BLaER1 (cell line): ENCODE measurements around the gene GLRA1.

Experiments used
- H3K27ac ChIP-seq: shearing (Covaris generic); formaldehyde crosslinking; 2 replicates; pipeline ENCODE4 v1.8.1; 2022
- H3K27me3 ChIP-seq: shearing (Covaris generic); formaldehyde crosslinking; 2 replicates; pipeline ENCODE4 v1.8.1; 2022
- H3K36me3 ChIP-seq: shearing (Covaris generic); formaldehyde crosslinking; 2 replicates; pipeline ENCODE4 v1.8.1; 2022
- H3K4me1 ChIP-seq: shearing (Covaris generic); formaldehyde crosslinking; 2 replicates; pipeline ENCODE4 v1.8.1; 2022
- H3K4me2 ChIP-seq: shearing (Covaris generic); formaldehyde crosslinking; 2 replicates; pipeline ENCODE4 v1.8.1; 2022
- H3K4me3 ChIP-seq: shearing (Covaris generic); formaldehyde crosslinking; 2 replicates; pipeline ENCODE4 v1.8.1; 2022
- H3K9ac ChIP-seq: shearing (Covaris generic); formaldehyde crosslinking; 2 replicates; pipeline ENCODE4 v1.8.1; 2022
- H3K9me3 ChIP-seq: shearing (Covaris generic); formaldehyde crosslinking; 2 replicates; pipeline ENCODE4 v1.8.1; 2022
- H4K20me1 ChIP-seq: shearing (Covaris generic); formaldehyde crosslinking; 2 replicates; pipeline ENCODE4 v1.8.1; 2022
- Cebpa-rat ChIP-seq: shearing (Covaris generic); IDR thresholded peaks from 2 replicates; pipeline ENCODE4 v1.8.1; 2022

The GLRA1 gene

GRCh38 chr5:151924564-151925301 lies at the start of gene GLRA1:
Gene GLRA1 (minus strand): TSS chr5:151924851. CDS start chr5:151924549, 302 bp downstream.
- H4K20me1 ChIP-seq: no peaks in the 10 kb centered on the region
- no peaks in the 10 kb centered on the region for H3K4me1 ChIP-seq
- no peak for TF ChIP-seq Cebpa-rat
- H3K27ac ChIP-seq: no peak within 1 kb of the TSS
- H3K9ac ChIP-seq: no peak within 1 kb of the TSS
- no peak within 1 kb of the TSS for H3K4me3 ChIP-seq
- H3K4me2 ChIP-seq: no peak within 1 kb of the TSS
- H3K36me3 ChIP-seq: no peaks in the 10 kb centered on the region
- no peaks in the 10 kb centered on the region for H3K27me3 ChIP-seq
- no peaks in the 10 kb centered on the region for H3K9me3 ChIP-seq

GRCh38 chr5:151970885-151971284 lies 46.2 kb upstream of the GLRA1 start:
- Histone ChIP-seq H3K9ac (no peak overlapping the region), H3K36me3 (no peaks in the 10 kb centered on the region), H3K27me3 (no peaks in the 10 kb centered on the region), H3K4me1 (no peaks in the 10 kb centered on the region), H3K4me2 (no peak overlapping the region), H3K4me3 (no peak overlapping the region), H4K20me1 (no peaks in the 10 kb centered on the region), H3K9me3 (no peaks in the 10 kb centered on the region), H3K27ac (no peak overlapping the region)
- no peak for TF ChIP-seq Cebpa-rat

DNA sequence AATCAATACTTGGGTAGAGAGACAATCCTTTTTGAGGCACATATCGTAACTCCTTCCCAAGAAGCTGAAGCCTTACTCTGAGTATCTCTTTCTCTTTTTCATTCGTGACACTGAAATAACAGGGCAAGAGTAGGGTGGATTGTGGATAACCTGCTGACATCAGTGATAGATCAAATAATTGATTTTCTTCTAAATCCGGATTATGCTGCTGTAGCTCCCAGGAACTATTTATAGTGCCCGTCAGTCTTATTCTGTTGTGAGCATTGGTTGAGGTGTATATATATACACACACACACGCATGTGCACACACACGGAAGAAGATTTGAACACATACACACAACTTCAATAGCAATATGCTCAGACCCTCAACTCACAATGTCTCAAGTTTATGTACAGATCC lies 43.2 kb upstream of the GLRA1 start:
- Histone ChIP-seq H3K27ac (no peak overlapping the region), H3K4me1 (no peaks in the 10 kb centered on the region), H4K20me1 (no peaks in the 10 kb centered on the region), H3K9ac (no peak overlapping the region), H3K36me3 (no peaks in the 10 kb centered on the region), H3K4me2 (no peak overlapping the region), H3K4me3 (no peak overlapping the region), H3K27me3 (no peaks in the 10 kb centered on the region), H3K9me3 (no peaks in the 10 kb centered on the region)
- no peak for TF ChIP-seq Cebpa-rat

- Histone ChIP-seq H3K9ac (no peak overlapping the region), H3K36me3 (no peaks in the 10 kb centered on the region), H4K20me1 (no peaks in the 10 kb centered on the region), H3K4me3 (no peak overlapping the region), H3K27ac (no peak overlapping the region), H3K9me3 (no peaks in the 10 kb centered on the region), H3K4me1 (no peaks in the 10 kb centered on the region), H3K27me3 (no peaks in the 10 kb centered on the region), H3K4me2 (no peak overlapping the region)
- no peak for TF ChIP-seq Cebpa-rat
These were observed 41.4 kb upstream of the GLRA1 start for GRCh38 chr5:151966046-151966445.

- no peak overlapping the region for H3K27ac ChIP-seq
- H3K4me1 ChIP-seq: no peaks in the 10 kb centered on the region
- H3K9me3 ChIP-seq: no peaks in the 10 kb centered on the region
- TF ChIP-seq Cebpa-rat: no peak
- H3K4me2 ChIP-seq: no peak overlapping the region
- no peaks in the 10 kb centered on the region for H4K20me1 ChIP-seq
- H3K36me3 ChIP-seq: no peaks in the 10 kb centered on the region
- no peaks in the 10 kb centered on the region for H3K27me3 ChIP-seq
- H3K4me3 ChIP-seq: no peak overlapping the region
- no peak overlapping the region for H3K9ac ChIP-seq
These were observed 39.8 kb upstream of the GLRA1 start for GRCh38 chr5:151964471-151964870.

GRCh38 chr5:151961557-151961956 lies 36.9 kb upstream of the GLRA1 start:
- H3K27me3 ChIP-seq: no peaks in the 10 kb centered on the region
- no peak for TF ChIP-seq Cebpa-rat
- no peaks in the 10 kb centered on the region for H4K20me1 ChIP-seq
- peaks cover 17% of the 10 kb centered on the region for H3K4me1 ChIP-seq
- H3K36me3 ChIP-seq: no peaks in the 10 kb centered on the region
- H3K4me2 ChIP-seq: no peak overlapping the region
- no peak overlapping the region for H3K27ac ChIP-seq
- H3K9ac ChIP-seq: no peak overlapping the region
- no peaks in the 10 kb centered on the region for H3K9me3 ChIP-seq
- H3K4me3 ChIP-seq: no peak overlapping the region

DNA sequence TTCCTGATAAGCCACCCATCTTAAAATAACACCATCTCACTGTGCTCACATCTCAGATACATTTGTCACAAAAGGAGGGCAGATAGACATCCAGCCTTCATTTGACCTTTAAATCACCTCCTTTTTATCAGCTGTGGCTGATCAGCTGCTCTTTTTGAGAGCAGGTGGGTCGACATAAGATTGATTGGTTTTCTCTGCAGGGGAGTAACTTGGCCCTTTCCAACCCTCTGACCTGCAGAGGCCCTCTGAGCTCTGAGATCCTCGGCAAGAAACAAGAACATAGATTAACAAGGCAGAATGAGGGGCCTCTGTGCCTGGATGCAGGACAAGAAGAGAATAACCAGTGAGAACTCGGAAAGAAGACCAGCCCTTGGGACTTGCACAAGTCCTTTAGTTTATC lies 33.5 kb upstream of the GLRA1 start:
- Histone ChIP-seq H3K27me3 (no peaks in the 10 kb centered on the region), H3K4me3 (no peak overlapping the region), H3K27ac (no peak overlapping the region), H3K36me3 (no peaks in the 10 kb centered on the region), H3K4me1 (peaks cover 23% of the 10 kb centered on the region), H4K20me1 (no peaks in the 10 kb centered on the region), H3K9me3 (no peaks in the 10 kb centered on the region), H3K9ac (no peak overlapping the region), H3K4me2 (peak overlapping the region; percentile 60; the same call in 1 of the 2 replicates)
- no peak for TF ChIP-seq Cebpa-rat

GRCh38 chr5:151956725-151957124 lies 32.1 kb upstream of the GLRA1 start:
- H3K4me3 ChIP-seq: no peak overlapping the region
- H3K9ac ChIP-seq: no peak overlapping the region
- H3K4me1 ChIP-seq: peaks cover 29% of the 10 kb centered on the region
- H3K27me3 ChIP-seq: no peaks in the 10 kb centered on the region
- H3K27ac ChIP-seq: no peak overlapping the region
- no peaks in the 10 kb centered on the region for H4K20me1 ChIP-seq
- H3K36me3 ChIP-seq: no peaks in the 10 kb centered on the region
- peak overlapping the region; percentile 60 for H3K4me2 ChIP-seq
- H3K9me3 ChIP-seq: no peaks in the 10 kb centered on the region
- no peak for TF ChIP-seq Cebpa-rat

DNA sequence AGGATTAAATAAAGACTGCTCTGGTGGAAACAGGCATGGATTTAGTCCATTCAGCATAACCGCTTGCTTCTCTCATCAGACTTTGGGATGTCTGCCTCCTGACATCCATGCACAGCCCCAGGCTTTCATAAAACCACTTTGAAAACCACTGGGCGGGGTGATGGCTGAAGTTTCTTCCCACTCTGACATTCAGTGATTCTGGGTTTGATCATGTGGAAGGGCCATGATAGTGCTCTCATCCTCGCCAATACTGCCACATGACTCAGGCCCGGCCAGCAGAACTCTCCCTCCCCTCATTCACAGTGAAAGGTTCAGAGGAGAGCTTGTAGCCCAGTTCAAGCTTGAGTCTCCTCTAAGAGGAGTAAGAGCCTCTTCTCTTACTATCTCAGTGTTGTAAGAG lies 29.6 kb upstream of the GLRA1 start:
- no peak for TF ChIP-seq Cebpa-rat
- H3K4me1 ChIP-seq: peaks cover 54% of the 10 kb centered on the region

DNA sequence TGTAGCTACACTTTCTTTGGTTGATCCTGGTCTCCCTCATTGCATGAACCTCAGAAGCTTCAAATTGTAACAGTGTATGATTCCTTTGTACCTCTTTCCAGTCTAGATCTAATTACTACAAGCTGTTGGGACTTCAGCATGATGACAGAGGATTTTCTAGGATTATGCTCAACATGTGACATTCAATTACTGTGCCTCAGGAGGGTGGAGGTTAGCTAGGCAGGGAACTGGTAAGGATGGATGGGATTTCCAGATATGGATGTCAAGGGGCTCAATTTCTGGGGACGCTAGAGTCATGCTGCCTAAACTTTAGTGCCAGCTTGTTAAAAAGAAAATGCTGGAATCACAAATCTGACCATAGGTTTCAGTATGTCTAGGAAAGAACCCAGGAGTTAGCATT lies 29.2 kb upstream of the GLRA1 start:
- Histone ChIP-seq H3K4me1 (peaks cover 58% of the 10 kb centered on the region), H4K20me1 (no peaks in the 10 kb centered on the region), H3K27me3 (no peaks in the 10 kb centered on the region), H3K27ac (no peak overlapping the region), H3K4me2 (no peak overlapping the region), H3K9me3 (no peaks in the 10 kb centered on the region), H3K9ac (no peak overlapping the region), H3K4me3 (no peak overlapping the region), H3K36me3 (no peaks in the 10 kb centered on the region)
- TF ChIP-seq Cebpa-rat: no peak

More for the DNA sequence above, 29.6 kb upstream of the GLRA1 start:
- Histone ChIP-seq H3K9me3 (no peaks in the 10 kb centered on the region), H4K20me1 (no peaks in the 10 kb centered on the region), H3K36me3 (no peaks in the 10 kb centered on the region), H3K27ac (no peak overlapping the region), H3K4me3 (no peak overlapping the region), H3K4me2 (no peak overlapping the region), H3K9ac (no peak overlapping the region), H3K27me3 (no peaks in the 10 kb centered on the region)

- H3K4me3 ChIP-seq: no peak overlapping the region
- no peaks in the 10 kb centered on the region for H4K20me1 ChIP-seq
- peak overlapping the region; percentile 8; the same call in 1 of the 2 replicates for H3K4me2 ChIP-seq
- no peak overlapping the region for H3K27ac ChIP-seq
- TF ChIP-seq Cebpa-rat: no peak
- H3K9me3 ChIP-seq: no peaks in the 10 kb centered on the region
- H3K9ac ChIP-seq: no peak overlapping the region
- H3K4me1 ChIP-seq: peaks cover 59% of the 10 kb centered on the region
- H3K27me3 ChIP-seq: no peaks in the 10 kb centered on the region
- no peaks in the 10 kb centered on the region for H3K36me3 ChIP-seq
These were observed 27.6 kb upstream of the GLRA1 start for GRCh38 chr5:151952238-151952637.
